HG02840 (cell line): ENCODE results near the gene CRAT.

ENCODE experiments used
- ATAC-seq: cut with Tn5 transposase; IDR thresholded peaks from one replicate; pipeline ENCODE4 v1.9.1; 2021; ENCODE audit warnings: mild to moderate bottlenecking, moderate library complexity, moderate number of reproducible peaks; ENCODE audit not compliant: unreplicated experiment, low FRiP score

The CRAT gene

DNA sequence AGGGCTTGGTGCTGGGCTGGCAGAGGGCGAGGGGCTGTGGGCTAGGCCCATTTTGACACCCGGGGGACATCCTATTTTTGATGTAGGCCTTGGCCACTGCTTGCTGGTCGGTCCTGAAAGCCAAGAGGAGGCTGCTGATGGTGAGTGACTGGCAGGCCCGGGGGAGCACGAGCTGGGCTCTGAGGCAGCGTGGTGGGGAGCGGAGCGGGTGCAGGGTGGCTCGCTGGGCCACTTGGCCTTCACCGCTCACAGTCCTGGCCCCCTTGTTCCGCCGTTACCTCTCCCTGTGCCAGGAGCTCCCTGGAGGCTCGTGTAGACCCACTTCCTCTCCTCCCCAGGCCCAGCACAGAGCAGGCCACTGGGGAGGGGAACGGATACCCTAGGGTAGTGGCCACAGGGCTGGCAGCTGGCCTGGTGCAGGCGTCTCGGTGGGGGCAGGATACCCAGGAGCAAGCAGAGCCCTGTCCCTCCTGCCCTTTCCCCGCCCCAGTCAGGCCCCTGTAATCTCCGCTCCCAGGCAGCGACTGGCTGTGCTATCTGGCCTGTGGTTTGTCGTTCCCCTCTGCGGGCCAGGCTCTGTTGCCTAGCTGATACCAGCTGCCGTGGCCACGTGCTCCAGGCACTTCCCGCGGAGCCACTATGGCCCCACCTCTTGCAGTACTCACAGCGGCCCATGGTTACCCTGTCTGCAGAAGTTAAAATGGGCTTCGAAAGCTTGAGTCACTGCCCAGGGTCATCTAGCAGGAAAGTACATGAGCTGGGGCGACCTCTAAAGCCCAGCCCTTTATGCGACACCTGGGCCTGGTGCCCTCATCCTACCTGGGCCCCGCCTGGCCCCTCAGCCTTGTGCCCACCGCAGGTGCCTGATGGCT is 41.4 kb downstream of the CRAT start:
- ATAC-seq, result no peak

GRCh38 chr9:129068110-129068509 is 42.5 kb downstream of the CRAT start:
- ATAC-seq, result no peak

GRCh38 chr9:129064499-129064908 is 46.1 kb downstream of the CRAT start:
- no peak for ATAC-seq

DNA sequence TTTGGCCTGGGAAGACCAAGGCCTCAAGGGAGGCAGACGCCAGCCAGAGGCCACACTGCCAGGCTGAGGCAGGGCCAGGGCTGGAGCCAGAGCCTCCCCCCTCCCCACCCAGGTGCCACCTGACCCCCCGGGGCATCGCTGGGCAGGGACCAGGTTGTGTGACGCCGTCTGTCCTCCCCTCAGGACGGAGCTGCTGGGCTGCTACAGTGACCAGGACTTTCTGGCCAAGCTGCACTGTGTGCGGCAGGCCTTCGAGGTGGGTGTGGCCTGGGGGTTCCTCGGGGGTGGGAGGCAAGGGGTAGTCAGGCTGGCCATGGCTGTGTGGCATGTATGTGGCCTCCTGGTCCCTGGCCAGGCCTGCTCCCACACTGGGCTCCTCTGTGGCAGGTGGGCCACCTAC is 47.5 kb downstream of the CRAT start:
- ATAC-seq, result no peak

GRCh38 chr9:129060991-129061390 is 49.6 kb downstream of the CRAT start:
- no peak for ATAC-seq

- ATAC-seq, result no peak
Measured at GRCh38 chr9:129059796-129060785, 50.5 kb downstream of the CRAT start.

DNA sequence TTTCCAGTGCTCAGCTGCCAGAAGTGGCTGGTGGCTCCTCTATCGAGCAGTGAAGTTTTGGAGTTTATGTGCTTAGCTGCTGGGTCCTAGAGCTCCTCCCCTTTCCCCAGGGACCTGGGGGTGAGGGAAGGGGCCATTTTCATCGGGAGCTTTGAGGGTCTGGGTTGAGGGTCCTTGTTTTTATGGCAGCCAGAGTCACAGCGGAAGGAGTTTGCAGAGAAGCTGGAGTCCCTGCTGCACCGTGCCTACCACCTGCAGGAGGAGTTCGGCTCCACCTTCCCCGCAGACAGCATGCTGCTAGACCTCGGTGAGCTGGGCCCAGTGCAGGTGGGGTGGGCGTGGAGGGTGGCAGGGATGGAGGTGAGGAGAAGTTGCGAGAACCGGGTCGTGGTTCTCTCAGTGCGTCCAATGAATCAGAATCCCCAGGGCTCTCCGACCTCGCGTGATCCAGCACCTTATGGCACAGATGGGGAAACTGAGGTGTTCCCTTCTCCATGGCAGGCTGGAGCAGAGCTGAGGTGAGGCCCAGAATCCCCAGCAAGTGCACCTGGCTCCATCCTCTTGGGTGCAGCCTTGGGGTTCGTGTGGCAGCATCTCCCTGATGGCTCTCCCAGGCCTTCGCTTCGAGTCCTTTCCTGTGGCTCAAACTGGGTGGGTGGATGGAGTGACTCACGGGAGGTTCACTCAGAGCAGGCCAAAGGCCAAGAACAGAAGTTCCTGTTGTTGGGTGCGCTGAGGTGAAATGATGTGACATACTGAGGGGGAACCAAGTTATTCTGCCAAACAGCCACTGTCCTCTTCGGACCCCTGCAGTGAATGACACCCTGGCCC is 51.4 kb downstream of the CRAT start:
- no peak for ATAC-seq

DNA sequence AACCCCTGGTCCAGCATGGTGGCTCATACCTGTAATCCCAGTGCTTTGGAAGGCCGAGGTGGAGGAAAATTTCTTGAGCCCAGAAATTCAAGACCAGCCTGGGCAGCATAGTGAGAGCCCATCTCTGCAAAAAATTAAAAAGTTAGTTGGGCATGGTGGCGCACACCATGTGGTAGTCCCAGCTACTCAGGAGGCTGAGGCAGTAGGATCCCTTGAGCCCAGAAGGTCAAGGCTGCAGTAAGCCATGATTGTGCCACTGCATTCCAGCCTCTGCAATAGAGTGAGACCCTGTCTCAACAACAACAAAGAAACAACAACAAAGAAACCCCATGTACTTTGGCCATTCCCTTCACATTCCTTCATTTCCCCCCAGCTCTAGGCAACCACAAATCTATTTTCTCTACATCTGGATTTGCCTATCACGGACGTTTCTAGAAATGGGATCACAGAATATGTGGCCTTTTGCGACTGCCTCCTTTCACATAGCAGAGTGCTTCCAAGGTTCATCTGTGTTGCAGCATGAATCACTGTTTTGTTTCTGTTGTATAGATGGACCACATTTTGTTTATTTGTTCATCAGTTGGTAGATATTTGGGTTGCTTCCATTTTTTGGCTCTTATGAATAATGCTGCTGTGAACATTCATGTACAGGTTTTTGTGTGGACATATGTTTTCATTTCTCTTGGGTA is 56.3 kb downstream of the CRAT start:
- ATAC-seq, result no peak

GRCh38 chr9:129053020-129053419 is 57.6 kb downstream of the CRAT start:
- ATAC-seq, result no peak

DNA sequence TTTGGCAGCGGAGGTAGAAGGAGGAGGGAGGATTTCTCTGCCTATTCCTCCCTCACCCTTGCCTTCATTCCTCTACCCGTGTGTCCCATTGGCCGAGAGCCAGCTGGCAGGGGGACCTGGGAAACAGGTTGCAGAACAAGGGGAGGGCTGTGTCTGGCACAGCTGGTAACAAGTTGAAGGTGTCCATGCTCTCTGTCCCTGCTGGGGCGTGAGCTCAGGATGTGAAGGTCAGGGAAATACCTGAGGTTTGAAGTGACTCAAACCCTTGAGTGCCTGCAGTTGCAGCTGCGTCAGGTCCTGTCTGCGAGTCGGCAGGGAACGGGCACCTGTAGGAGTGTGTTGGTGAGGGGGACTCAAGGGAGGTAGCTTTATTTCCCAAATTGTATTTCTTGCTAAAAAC is 58.0 kb downstream of the CRAT start:
- ATAC-seq, result no peak
